HL-60 (cell line): ENCODE data around the gene SNF8.

Experiments
- DNase-seq, 2 experiments: peaks; one replicate each; pipeline ENCODE4 v3.0.0-alpha.2; 2010 to 2020; ENCODE audit warnings: low read depth in 1 of 2, low spot score in 1 of 2
- H3K27ac ChIP-seq: fragments of 250-450 bp; sonication (Bioruptor Pico); replicated peaks from 2 replicates; pipeline ENCODE4 v1.5.1; 2020; ENCODE audit warnings: mild to moderate bottlenecking, moderate library complexity
- H3K27me3 ChIP-seq: fragments of 250-450 bp; sonication (Bioruptor Pico); 2 replicates; pipeline ENCODE4 v1.5.1; 2021; ENCODE audit warnings: mild to moderate bottlenecking, moderate library complexity; ENCODE audit not compliant: insufficient read depth, poor library complexity, severe bottlenecking
- H3K4me3 ChIP-seq: replicated peaks from 2 replicates; pipeline ENCODE4 v1.5.1; 2011; ENCODE audit warnings: mild to moderate bottlenecking, control low read depth, low read length; ENCODE audit not compliant: insufficient read depth
- GABPA ChIP-seq: IDR thresholded peaks from 2 replicates; pipeline ENCODE4 v1.6.1; 2012; ENCODE audit warnings: low read depth
- POLR2AphosphoS5 ChIP-seq: IDR thresholded peaks from 2 replicates; pipeline ENCODE4 v1.6.1; 2012; ENCODE audit warnings: low read depth
- SPI1 ChIP-seq: IDR thresholded peaks from 2 replicates; pipeline ENCODE4 v1.6.1; 2012; ENCODE audit warnings: low read depth, mild to moderate bottlenecking, borderline replicate concordance
- TF ChIP-seq, protein P1 (sequence below): IDR thresholded peaks from one replicate; pipeline ENCODE4 v1.5.1; 2011; ENCODE audit warnings: low read length, control low read depth, inconsistent platforms; ENCODE audit not compliant: insufficient read depth
- TF ChIP-seq, protein P2 (sequence below): IDR thresholded peaks from 2 replicates; pipeline ENCODE4 v1.6.1; 2012; ENCODE audit warnings: low read depth; ENCODE audit not compliant: insufficient replicate concordance

Gene SNF8

DNA sequence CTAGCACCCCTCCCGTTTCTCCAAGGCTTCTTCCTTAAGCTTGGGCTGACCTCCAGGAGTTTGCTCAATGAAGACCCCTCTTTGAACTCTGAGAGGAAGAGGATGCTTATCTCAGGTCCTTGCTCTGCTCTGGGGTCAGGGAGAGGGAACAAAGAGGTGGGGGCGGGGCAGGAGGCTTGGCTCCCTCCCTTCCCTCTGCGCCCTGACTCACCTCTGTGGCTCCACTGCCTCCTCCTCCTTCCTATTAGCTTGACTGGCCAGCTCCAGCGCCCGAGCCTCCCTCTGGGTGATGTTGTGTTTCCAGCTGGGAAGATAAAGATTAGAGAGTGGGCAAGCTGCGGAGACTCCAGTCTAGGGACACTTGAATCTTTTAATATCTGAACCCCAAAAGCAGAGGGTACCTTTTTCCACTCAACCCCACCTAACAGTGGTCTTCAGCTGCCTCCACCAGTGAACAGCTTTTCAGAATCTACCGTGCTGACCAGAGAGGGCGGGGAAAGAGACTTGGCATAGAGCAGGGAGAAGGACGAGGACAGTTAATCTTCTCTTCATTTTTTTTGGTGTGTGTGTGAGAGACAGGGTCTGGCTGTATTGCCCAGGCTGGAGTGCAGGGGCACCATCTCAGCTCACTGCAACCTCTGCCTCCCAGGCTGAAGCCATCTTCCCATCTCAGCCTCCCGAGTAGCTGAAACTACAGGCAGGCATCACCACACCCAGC, 17.0 kb upstream of the SNF8 start:
- peak in 1 of 2 experiments; percentile 10 for DNase-seq
- no peaks in the 10 kb centered on the region for H3K27me3 ChIP-seq
- TF ChIP-seq SPI1: no peak
- no peak for TF ChIP-seq POLR2AphosphoS5
- TF ChIP-seq GABPA: no peak
- TF ChIP-seq, protein P1, sequence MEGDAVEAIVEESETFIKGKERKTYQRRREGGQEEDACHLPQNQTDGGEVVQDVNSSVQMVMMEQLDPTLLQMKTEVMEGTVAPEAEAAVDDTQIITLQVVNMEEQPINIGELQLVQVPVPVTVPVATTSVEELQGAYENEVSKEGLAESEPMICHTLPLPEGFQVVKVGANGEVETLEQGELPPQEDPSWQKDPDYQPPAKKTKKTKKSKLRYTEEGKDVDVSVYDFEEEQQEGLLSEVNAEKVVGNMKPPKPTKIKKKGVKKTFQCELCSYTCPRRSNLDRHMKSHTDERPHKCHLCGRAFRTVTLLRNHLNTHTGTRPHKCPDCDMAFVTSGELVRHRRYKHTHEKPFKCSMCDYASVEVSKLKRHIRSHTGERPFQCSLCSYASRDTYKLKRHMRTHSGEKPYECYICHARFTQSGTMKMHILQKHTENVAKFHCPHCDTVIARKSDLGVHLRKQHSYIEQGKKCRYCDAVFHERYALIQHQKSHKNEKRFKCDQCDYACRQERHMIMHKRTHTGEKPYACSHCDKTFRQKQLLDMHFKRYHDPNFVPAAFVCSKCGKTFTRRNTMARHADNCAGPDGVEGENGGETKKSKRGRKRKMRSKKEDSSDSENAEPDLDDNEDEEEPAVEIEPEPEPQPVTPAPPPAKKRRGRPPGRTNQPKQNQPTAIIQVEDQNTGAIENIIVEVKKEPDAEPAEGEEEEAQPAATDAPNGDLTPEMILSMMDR: no peak
- TF ChIP-seq, protein P2, sequence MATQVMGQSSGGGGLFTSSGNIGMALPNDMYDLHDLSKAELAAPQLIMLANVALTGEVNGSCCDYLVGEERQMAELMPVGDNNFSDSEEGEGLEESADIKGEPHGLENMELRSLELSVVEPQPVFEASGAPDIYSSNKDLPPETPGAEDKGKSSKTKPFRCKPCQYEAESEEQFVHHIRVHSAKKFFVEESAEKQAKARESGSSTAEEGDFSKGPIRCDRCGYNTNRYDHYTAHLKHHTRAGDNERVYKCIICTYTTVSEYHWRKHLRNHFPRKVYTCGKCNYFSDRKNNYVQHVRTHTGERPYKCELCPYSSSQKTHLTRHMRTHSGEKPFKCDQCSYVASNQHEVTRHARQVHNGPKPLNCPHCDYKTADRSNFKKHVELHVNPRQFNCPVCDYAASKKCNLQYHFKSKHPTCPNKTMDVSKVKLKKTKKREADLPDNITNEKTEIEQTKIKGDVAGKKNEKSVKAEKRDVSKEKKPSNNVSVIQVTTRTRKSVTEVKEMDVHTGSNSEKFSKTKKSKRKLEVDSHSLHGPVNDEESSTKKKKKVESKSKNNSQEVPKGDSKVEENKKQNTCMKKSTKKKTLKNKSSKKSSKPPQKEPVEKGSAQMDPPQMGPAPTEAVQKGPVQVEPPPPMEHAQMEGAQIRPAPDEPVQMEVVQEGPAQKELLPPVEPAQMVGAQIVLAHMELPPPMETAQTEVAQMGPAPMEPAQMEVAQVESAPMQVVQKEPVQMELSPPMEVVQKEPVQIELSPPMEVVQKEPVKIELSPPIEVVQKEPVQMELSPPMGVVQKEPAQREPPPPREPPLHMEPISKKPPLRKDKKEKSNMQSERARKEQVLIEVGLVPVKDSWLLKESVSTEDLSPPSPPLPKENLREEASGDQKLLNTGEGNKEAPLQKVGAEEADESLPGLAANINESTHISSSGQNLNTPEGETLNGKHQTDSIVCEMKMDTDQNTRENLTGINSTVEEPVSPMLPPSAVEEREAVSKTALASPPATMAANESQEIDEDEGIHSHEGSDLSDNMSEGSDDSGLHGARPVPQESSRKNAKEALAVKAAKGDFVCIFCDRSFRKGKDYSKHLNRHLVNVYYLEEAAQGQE: no peak
- no peak overlapping the region for H3K27ac ChIP-seq
- no peak overlapping the region for H3K4me3 ChIP-seq

DNA sequence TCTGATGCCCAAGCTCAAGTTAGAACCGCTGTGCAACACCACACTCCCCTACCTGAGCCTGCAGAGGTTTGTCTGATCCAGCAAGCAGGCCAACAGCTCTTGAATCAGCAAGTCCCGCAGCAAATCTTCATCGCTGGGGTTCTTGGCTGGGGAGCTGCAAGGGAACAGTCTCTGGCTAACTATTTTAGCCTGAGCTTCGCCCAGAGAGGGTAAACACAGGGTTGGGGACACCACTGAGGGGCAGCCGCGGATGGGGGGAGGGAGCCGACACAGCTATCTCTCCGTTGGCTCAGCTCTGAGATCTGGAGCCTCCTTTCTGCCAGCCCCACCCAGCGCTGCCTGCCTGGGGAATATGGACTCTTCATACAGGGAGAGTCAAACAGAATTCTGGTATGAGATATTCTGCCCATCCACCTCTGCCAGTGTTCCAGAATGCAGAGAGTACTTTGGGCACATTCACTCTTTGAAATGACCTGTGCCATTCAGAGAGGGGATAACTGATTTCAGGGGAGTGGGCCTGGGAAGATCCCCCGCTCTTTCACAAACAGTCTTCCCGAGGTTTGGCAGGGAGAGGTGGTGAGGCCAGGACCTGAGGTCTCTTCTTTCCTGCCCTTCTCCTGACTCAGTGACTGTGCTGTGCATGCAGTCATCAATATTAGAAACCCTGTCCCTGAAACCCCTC, 16.3 kb upstream of the SNF8 start:
- no peak overlapping the region for H3K27ac ChIP-seq
- TF ChIP-seq, protein P2: no peak
- TF ChIP-seq SPI1 (no peak), POLR2AphosphoS5 (no peak), GABPA (no peak)
- TF ChIP-seq, protein P1: no peak
- H3K27me3 ChIP-seq: no peaks in the 10 kb centered on the region
- H3K4me3 ChIP-seq: no peak overlapping the region
- DNase-seq: no peak

DNA sequence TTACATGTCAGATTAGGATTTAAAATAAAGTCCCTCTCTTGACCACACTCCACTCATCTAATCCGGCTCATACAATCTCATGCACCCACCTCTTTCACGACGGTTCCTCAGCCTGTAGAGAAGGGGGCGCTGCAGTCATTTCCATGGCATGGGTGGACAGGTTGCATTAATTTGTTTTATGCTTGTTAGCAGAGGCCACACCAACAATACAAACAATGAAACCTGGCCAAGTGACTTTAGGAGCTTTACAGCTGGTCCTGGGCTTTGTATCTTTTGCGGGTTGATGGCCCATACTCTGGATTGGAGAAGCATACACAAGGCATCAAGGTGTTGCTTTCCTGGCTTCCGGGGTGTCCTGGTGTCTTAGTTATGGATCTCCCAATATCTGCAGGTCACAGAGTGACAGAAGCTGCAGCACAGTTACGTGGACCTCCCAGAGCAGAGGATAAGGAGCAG, 9.7 kb upstream of the SNF8 start:
- no peaks in the 10 kb centered on the region for H3K27me3 ChIP-seq
- no peak overlapping the region for H3K4me3 ChIP-seq
- peak in 1 of 2 experiments; percentile 53 for DNase-seq
- TF ChIP-seq, protein P2: no peak
- TF ChIP-seq, protein P1: no peak
- TF ChIP-seq GABPA (no peak), POLR2AphosphoS5 (no peak), SPI1 (no peak)
- H3K27ac ChIP-seq: no peak overlapping the region
